ENCODE measurements around the gene AOPEP. TPM values are rescaled to one million over a fixed set of nuclear protein-coding genes. Genes with fewer than 3 reads are reported as not detected.

Gene AOPEP
- total and polyA plus RNA-seq, 2 of the 13 experiments (the other 11 are each of a cell fraction or from before 2014, with no cell fraction given), result 22.2 to 41.6 TPM

GRCh38 chr9:94996641-94997040 is 270.1 kb downstream of the AOPEP start (continued):
- TF ChIP-seq HNF1B (CRISPR knock-in tag; IDR thresholded peaks at IDR 0.05) (no peak), RBM22 (optimal IDR thresholded peaks at IDR 0.05; ENCODE audit: low read length) (no peak), ZNF441 (CRISPR knock-in tag; IDR thresholded peaks at IDR 0.05; ENCODE audit: borderline replicate concordance) (no peak)

GRCh38 chr9:94997727-94998126 is 271.2 kb downstream of the AOPEP start:
- H3K27me3 ChIP-seq (ENCODE audit: control insufficient read depth in 1 of 2, insufficient read depth in 2 of 2, low read length in 2 of 2), result no peaks in the 10 kb centered on the region
- 95% methylated on average over 5 of the region's 5 CpGs for WGBS (ENCODE audit: low lambda C conversion rate)
- FAIRE-seq (no peak), ATAC-seq (no peak), DNase-seq (ENCODE audit: low spot score) (no peak)
- intact Hi-C loops (cut with micrococcal nuclease; ENCODE audit: unreplicated experiment), result loop anchor here (5.0 kb wide), 1 partner anchor 75 kb away; no protein-coding TSS in a partner anchor
- H3K4me3 ChIP-seq (replicated peaks in 1 of 3; ENCODE audit: insufficient read depth in 1 of 3, low read depth in 2 of 3, low read length in 3 of 3), result no peak overlapping the region
- no peak overlapping the region for H3K9ac ChIP-seq (ENCODE audit: insufficient read depth, low read depth, low read length)
- H3K36me3 ChIP-seq (replicated peaks in 1 of 2; ENCODE audit: control insufficient read depth in 1 of 2, insufficient read depth in 2 of 2, low read length in 2 of 2), result no peaks in the 10 kb centered on the region; a peak in 1 of 5 replicates
- H3K9me3 ChIP-seq (ENCODE audit: low read length), result no peaks in the 10 kb centered on the region
- TF ChIP-seq ZNF121 (CRISPR knock-in tag; IDR thresholded peaks at IDR 0.05) (peak; percentile 60; the same call in 1 of the 2 replicates), MYNN (CRISPR knock-in tag; IDR thresholded peaks at IDR 0.05; ENCODE audit: low read depth) (no peak), TBP (CRISPR knock-in tag; IDR thresholded peaks at IDR 0.05) (no peak)
- peaks cover 55% of the 10 kb centered on the region for H3K4me1 ChIP-seq (ENCODE audit: insufficient read depth, low read length)
- H3K79me2 ChIP-seq (ENCODE audit: insufficient read depth, low read length), result peaks cover 39% of the 10 kb centered on the region
- CTCF ChIA-PET (ENCODE audit: low intra/inter-chr PET ratio, low total read pairs), result no interaction called here
- H3K4me2 ChIP-seq (ENCODE audit: low read depth, low read length), result no peak overlapping the region
- POLR2A ChIA-PET, result no interaction called here
- H4K20me1 ChIP-seq (ENCODE audit: insufficient read depth, low read length), result no peaks in the 10 kb centered on the region
- BruUV-seq (replicated peaks), result no TSS peak
- in situ Hi-C loops (cut with HindIII; ENCODE audit: extremely low pct_ligation_motif_present, low pct_unique_long_range_greater_than_20kb), result no loop called here
- H2AFZ ChIP-seq (ENCODE audit: low read length), result no peak overlapping the region
- H3K27ac ChIP-seq (ENCODE audit: extremely low read length, insufficient read depth, low read length), result no peak overlapping the region
